Measurements from ENCODE around the gene TIMP4. TPM values are rescaled to one million over a fixed set of nuclear protein-coding genes. Genes with fewer than 3 reads are reported as not detected.

The TIMP4 gene
- total RNA-seq, 1 experiment from 2014 or later: 8.4 TPM

DNA sequence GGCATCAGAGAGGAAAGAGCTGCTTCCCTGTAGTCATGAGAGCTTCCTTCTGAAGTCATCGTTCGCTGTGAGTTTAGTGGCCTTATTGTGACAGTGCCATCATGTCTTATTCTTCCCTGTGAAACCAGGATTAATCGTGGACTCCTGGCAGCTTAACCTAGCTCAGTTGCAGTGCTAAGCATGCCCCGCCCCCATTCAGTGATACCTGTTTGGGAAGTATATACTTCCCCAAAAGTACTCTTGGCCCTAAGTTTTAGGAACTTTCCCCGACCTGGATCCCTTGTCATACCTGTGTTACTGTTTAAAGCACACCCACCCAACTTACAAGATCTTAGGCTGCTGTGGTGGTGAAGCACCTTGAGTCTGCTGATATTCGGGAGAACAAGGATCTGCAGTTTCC, 32.1 kb upstream of the TIMP4 start:
- H3K4ac ChIP-seq (ENCODE audit: low read depth, low read length): no peak overlapping the region
- H2BK20ac ChIP-seq (ENCODE audit: low read depth, low read length, poor library complexity, severe bottlenecking): no peak overlapping the region
- no peaks in the 10 kb centered on the region for H3K27me3 ChIP-seq (ENCODE audit: insufficient read depth, low read length)
- WGBS (ENCODE audit: extremely low coverage, insufficient read length, low lambda C conversion rate): no CpG with 5 or more reads among the region's 6 CpGs
- no peak overlapping the region for H3K23ac ChIP-seq (ENCODE audit: insufficient read length, low read depth, low read length)
- no peaks in the 10 kb centered on the region for H4K20me1 ChIP-seq (ENCODE audit: control insufficient read depth, insufficient read depth, insufficient read length)
- no peak overlapping the region for H3T11ph ChIP-seq (ENCODE audit: low read length)
- peaks cover 4 to 6% of the 10 kb centered on the region in 2 experiments; a peak in 2 of 4 replicates for H3K4me1 Mint-ChIP-seq
- no peaks in the 10 kb centered on the region; a peak in 1 of 5 replicates for H3K9me3 Mint-ChIP-seq
- no peaks in the 10 kb centered on the region for H3K27me3 Mint-ChIP-seq (ENCODE audit: low read depth)
- no peak for DNase-seq
- H3K18ac ChIP-seq (ENCODE audit: insufficient read length, low read depth, low read length): no peak overlapping the region
- H3K9me3 ChIP-seq (ENCODE audit: control insufficient read depth, low read depth, low read length): no peaks in the 10 kb centered on the region
- H4K5ac ChIP-seq (ENCODE audit: insufficient read length, low read depth, low read length): no peak overlapping the region
- no peak overlapping the region for H4K8ac ChIP-seq (replicated peaks; ENCODE audit: insufficient read length, low read depth, low read length)
- no peak overlapping the region for H3K4me3 Mint-ChIP-seq
- no peaks in the 10 kb centered on the region; a peak in 1 of 7 replicates for H3K36me3 Mint-ChIP-seq (ENCODE audit: insufficient read depth in 1 of 3, low read depth in 3 of 3)
- H3K79me1 ChIP-seq (ENCODE audit: insufficient read depth, low read depth, low read length, poor library complexity, severe bottlenecking): no peaks in the 10 kb centered on the region
- no peak overlapping the region for H2BK5ac ChIP-seq (ENCODE audit: insufficient read length, low read length)
- no peak overlapping the region for H3K27ac Mint-ChIP-seq
- H3K23me2 ChIP-seq (ENCODE audit: insufficient read length, low read depth, low read length, poor library complexity, severe bottlenecking): no peaks in the 10 kb centered on the region
- H3K9ac ChIP-seq (ENCODE audit: extremely low read depth, insufficient read length, low read length): no peak overlapping the region
- TF ChIP-seq, protein P1, sequence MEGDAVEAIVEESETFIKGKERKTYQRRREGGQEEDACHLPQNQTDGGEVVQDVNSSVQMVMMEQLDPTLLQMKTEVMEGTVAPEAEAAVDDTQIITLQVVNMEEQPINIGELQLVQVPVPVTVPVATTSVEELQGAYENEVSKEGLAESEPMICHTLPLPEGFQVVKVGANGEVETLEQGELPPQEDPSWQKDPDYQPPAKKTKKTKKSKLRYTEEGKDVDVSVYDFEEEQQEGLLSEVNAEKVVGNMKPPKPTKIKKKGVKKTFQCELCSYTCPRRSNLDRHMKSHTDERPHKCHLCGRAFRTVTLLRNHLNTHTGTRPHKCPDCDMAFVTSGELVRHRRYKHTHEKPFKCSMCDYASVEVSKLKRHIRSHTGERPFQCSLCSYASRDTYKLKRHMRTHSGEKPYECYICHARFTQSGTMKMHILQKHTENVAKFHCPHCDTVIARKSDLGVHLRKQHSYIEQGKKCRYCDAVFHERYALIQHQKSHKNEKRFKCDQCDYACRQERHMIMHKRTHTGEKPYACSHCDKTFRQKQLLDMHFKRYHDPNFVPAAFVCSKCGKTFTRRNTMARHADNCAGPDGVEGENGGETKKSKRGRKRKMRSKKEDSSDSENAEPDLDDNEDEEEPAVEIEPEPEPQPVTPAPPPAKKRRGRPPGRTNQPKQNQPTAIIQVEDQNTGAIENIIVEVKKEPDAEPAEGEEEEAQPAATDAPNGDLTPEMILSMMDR (conservative IDR thresholded peaks at IDR 0.05): no peak
- H3K56ac ChIP-seq (ENCODE audit: insufficient read length, low read depth, low read length): no peak overlapping the region
- no peaks in the 10 kb centered on the region for H3K4me1 ChIP-seq (ENCODE audit: insufficient read depth, low read length)
- no peak overlapping the region for H2BK12ac ChIP-seq (ENCODE audit: insufficient read length, low read depth, low read length)
- H3K4me2 ChIP-seq (ENCODE audit: insufficient read depth, insufficient read length, low read length): no peak overlapping the region
- no peaks in the 10 kb centered on the region for H3K79me2 ChIP-seq (ENCODE audit: insufficient read depth, low read length)
- no peak overlapping the region for H3K27ac ChIP-seq (ENCODE audit: insufficient read length, low read depth, low read length)
- no peak overlapping the region for H2AFZ ChIP-seq (ENCODE audit: low read length)
- no peak overlapping the region for H2BK120ac ChIP-seq (ENCODE audit: low read depth, low read length, poor library complexity, severe bottlenecking)
- no peak overlapping the region for H2AK5ac ChIP-seq (ENCODE audit: insufficient read length, low read length)
- H4K91ac ChIP-seq (ENCODE audit: insufficient read length, low read depth, low read length): no peak overlapping the region
- H2BK15ac ChIP-seq (ENCODE audit: low read depth, low read length): no peak overlapping the region
- H3K14ac ChIP-seq (ENCODE audit: insufficient read depth, low read length): no peak overlapping the region
